Right lobe of liver (tissue), 4 donors: Measurements from ENCODE around the gene RALY.

Experiments used
- POLR2A ChIP-seq: fragments of 450-650 bp; IDR thresholded peaks from one replicate; pipeline ENCODE4 v1.6.1; 2017; ENCODE audit warnings: antibody characterized with exemption, mild to moderate bottlenecking
- TF ChIP-seq, protein P1 (sequence below), 4 donors: fragments of 200-600 bp in 3 of 4; fragments of 450-650 bp in 1 of 4; IDR thresholded peaks; one replicate each; pipeline versions ENCODE4 v1.5.1 to v1.8.0; 2016 to 2022; ENCODE audit warnings: antibody characterized with exemption in 4 of 4, mild to moderate bottlenecking in 2 of 4
- donor health status: DM: no; HTN: no; CAD: no.
- donor health status: DM: no; HTN: no; CAD: no.
- donor health status: DM: no; HTN: yes; CAD: no.

GRCh38 chr20:33969563-33969962 is 24.1 kb upstream of the RALY start:
- TF ChIP-seq, protein P1, sequence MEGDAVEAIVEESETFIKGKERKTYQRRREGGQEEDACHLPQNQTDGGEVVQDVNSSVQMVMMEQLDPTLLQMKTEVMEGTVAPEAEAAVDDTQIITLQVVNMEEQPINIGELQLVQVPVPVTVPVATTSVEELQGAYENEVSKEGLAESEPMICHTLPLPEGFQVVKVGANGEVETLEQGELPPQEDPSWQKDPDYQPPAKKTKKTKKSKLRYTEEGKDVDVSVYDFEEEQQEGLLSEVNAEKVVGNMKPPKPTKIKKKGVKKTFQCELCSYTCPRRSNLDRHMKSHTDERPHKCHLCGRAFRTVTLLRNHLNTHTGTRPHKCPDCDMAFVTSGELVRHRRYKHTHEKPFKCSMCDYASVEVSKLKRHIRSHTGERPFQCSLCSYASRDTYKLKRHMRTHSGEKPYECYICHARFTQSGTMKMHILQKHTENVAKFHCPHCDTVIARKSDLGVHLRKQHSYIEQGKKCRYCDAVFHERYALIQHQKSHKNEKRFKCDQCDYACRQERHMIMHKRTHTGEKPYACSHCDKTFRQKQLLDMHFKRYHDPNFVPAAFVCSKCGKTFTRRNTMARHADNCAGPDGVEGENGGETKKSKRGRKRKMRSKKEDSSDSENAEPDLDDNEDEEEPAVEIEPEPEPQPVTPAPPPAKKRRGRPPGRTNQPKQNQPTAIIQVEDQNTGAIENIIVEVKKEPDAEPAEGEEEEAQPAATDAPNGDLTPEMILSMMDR (IDR thresholded peaks at IDR 0.05), result no peak
- TF ChIP-seq POLR2A, result no peak
